ENCODE measurements around the gene SRPK2.
"Not testable (repeated sequence)": the region's sequence is repeated elsewhere in the genome, so short reads cannot be mapped to it uniquely, and the experiment has no call there.

SRPK2 gene

DNA sequence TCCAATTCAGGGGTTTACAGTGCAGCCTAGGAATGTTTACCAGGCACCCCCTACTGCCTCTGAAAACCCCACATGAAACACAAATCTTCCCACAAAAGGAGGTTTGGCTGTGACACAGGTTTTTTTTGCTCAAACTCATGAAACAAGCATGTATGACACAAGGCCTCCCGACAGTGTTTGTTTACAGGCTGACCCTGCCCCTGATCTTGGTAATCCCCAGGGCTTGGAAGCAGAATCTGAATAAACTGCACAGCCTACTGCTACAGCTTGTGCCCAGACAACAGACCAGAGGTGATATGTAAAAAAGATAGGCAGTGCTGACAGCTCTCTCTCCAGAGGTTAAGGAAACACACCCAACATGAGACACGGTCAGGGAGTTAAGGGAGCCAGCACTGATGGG is 190.5 kb downstream of the SRPK2 start:
- FAIRE-seq (no peak), DNase-seq (ENCODE audit: insufficient read length, low spot score) (no peak)

DNA sequence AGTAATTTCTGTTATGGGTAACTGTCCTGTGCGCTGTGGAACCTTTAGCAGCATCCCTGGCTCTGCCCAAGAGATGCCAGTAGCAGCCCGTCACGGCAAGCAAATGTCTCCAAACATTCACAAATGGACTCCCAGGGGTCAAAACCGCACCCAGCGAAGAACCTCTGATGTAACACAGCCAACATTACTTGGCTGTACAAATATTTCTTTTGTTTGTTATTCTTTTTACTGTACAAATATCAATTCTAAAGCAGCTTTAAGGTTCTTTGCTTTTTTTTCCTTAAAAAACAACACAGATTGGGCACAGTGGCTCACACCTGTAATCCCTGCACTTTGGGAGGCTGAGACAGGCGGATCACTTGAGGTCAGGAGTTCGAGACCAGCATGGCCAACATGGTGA is 192.2 kb downstream of the SRPK2 start:
- DNase-seq (ENCODE audit: insufficient read length, low spot score) (no peak), FAIRE-seq (no peak)

DNA sequence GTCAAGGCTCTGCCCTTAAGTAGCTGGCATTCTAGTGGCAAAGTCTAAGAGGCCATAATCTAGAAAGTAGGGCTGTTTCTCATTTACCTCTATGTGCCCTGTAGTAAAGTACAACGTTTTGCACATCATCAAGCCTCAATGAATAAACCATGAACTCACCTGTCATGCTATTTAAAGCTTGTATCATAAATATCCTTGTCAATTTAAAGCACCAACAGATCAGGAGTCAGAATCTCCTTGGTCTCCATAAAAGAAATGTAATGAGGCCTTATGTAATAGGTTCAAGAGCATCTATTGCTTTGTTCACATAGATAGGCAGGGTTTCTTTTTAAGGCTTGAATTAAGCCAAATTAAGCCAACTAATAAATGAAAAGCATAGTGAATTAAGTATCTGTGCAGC is 192.8 kb downstream of the SRPK2 start:
- DNase-seq (ENCODE audit: insufficient read length, low spot score) (no peak), FAIRE-seq (no peak)

DNA sequence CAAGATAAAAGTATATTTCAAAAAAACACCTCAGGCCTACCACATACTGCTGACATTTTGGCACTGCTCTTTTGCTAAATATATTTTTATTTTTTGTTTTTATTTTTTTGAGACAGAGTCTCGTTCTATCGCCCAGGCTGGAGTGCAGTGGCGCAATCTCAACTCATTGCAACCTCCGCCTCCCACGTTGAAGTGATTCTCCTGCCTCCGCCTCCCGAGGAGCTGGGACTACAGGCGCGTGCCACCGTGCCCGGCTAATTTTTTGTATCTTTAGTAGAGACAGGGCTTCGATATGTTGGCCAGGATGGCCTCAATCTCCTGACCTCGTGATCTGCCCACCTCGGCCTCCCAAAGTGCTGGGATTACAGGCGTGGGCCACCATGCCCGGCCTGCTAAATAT is 193.8 kb downstream of the SRPK2 start:
- not testable (repeated sequence) for DNase-seq (ENCODE audit: insufficient read length, low spot score); FAIRE-seq

DNA sequence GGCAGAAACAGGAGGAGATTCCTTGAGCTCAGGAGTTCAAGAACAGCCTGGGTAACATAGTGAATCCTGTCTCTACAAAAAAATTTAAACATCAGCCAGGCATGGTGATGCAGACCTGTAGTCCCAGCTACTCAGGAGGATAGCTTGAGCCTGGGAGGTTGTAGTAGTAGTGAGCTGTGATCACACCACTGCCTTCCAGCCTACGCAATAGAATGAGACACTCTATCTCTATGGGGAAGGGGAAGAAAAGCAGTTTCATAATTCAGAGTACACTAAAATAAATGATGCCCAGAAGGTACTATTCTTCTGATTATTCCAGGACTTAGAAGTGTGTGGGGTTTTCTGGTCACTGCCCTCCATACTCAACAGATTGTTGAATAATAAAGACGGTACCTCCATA is 197.4 kb downstream of the SRPK2 start:
- DNase-seq (ENCODE audit: insufficient read length, low spot score): no peak
- no peak for FAIRE-seq

DNA sequence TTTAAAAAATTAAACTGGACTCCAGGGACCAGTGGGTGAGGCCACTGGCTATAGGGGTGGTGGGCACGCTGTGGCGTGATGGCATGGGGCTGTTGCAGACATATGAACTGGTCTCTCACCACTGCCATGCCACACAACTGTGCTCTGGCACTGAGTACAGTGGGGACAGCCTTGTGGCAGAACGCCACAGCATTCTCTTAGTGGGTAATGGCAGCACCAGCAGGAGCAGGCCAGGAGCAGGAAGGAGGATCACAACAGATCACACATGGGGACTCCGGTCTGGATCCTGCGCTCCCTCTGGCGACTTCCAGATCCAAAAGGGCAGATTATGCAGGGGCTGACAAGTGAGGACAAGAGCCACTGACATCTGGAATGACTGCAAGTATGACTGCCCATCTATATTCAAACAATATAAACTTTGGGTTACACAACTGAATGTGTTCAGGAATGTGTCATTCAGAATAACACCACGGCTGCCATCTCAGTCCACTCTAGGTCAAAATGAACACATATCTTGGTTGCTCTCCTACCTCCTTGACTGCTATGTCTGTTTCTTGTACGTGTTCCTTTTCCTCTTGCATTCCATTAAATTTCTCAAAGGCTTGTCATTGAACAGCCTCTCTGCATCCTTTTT is 198.7 kb downstream of the SRPK2 start:
- DNase-seq (ENCODE audit: insufficient read length, low spot score) (no peak), FAIRE-seq (no peak)

DNA sequence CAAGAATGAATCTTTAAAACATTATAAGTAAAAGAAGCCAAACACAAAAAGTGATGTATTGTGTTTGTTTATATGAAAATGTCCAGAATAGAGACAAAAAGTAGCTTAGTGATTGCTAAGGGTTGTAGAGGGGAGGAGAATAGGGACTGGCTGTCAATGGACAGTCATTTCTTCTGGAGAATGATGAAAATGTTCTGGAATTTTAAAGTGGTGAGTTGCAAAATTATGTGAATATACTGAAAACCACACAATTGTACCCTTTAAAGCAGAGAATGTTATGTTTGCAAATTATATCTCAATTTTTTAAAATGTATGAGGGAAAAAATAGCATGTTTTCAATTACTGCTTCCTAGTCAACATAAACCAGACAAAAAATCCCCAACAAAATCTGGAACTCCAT is 200.5 kb downstream of the SRPK2 start:
- FAIRE-seq: no peak
- DNase-seq (ENCODE audit: insufficient read length, low spot score): no peak

DNA sequence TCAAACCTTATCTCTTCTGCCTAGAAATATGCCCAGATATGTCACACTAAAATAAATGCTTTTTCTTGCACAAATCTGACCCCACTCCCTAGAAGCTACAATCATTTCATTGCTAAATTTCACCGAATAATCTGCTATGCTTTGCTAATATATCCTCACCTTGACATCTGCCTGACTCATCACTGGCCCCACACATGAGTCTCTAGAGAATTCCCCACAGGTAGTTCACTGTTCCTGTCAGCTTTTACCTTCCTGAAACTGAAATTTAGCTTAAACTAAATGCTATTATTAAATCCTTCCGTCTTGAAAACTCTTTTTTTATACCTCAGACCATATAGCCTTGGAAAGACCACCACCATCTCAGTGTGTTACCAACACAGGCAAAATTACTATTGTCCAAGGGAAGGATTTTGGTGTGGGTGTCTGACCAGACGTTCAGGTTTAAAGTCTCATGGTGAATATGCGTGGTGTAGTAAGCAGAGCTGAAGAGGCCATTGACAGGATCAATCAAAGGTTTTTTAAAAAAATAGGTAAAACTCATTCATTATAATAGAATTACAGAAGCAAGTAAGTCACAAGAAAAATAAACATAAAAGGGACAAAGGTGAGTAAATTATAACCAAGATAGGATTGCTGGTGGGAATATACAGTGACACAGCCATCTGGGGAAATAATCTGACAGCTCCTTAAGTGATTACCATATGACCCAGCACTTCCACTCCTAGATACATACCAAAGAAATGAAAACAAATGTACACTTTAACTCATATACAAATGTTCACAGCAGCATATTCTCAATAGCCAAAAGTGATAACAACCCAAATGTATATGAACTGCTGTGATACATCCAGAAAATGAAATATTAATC is 201.2 kb downstream of the SRPK2 start:
- no peak for FAIRE-seq

DNA sequence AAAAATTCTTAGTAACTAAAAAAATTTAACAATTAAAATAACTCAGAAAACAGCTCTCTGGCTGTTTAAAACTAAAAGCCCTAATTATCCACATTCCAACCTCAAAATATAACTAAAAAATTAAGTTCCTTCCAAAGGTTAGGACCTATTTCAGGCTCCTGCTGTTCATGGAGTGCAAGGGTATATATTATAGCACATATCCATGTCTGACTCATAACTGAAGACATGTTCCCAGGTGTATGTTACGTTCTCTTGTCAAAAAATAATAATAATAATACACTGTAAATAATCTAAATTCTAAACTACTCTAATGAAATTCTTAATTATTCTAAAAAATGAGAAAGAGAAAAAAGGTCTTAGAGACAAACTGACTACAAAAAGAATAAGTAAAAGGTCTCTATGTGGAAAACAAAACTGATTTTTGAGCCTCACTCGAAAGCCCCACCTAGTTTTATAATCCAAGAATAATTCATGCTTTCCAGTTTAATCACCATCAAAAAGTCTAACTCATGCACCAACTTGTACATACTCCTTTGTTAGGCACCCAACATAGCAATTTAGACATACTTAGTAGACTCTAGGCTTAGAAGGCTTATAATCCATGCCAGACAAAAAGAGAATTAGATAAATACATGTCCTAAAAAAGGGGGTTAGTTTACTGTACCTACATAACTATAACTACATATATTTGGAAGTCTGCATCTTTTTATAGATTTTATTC is 203.3 kb downstream of the SRPK2 start:
- DNase-seq (ENCODE audit: insufficient read length, low spot score) (no peak), FAIRE-seq (no peak)

More for the DNA sequence above, 201.2 kb downstream of the SRPK2 start:
- DNase-seq (ENCODE audit: insufficient read length, low spot score): no peak

DNA sequence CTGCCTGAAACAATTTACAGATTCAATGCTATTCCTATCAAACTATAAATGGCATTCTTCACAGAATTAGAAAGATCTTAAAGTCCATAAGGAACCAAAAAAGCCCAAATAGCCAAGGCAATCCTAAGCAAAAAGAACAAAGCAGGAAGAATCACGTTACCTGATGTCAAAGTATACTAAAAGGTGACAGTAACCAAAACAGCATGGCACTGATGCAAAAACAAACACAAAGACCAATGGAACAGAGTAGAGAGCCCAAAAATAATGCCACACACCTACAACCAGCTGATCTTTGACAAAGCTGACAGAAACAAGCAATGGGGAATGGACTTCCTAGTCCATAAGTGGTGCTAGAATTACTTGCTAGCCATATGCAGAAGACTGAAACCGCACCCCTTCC is 208.7 kb downstream of the SRPK2 start:
- FAIRE-seq (no peak), DNase-seq (ENCODE audit: insufficient read length, low spot score) (no peak)

DNA sequence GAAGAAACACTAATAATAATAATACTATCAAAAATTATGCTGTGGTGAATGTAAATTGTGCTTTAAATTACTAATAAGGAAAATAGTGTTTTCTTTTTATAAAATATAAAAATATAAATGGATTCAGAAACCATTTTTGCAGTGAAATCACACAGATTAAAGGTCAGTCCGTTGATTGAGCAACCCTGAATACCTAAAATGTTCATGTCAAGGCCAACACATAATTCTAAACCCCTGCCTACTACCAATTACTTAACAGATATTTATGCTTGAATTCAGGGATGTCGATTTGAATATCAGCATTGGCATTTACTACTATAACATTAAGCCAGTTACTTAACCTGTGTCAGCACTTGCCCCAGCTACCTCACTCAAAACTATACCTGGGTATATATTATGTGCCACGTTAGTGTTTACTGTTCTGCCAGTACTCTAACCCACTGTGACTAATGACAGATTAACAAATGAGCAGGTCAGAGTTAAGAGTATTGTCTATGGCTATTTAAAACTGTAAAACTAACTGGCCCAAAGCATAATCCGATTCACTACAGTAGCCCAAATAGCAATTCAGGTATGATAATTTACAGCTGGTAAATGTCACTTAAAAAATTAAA is 209.7 kb downstream of the SRPK2 start:
- FAIRE-seq: no peak
- DNase-seq (ENCODE audit: insufficient read length, low spot score): no peak

DNA sequence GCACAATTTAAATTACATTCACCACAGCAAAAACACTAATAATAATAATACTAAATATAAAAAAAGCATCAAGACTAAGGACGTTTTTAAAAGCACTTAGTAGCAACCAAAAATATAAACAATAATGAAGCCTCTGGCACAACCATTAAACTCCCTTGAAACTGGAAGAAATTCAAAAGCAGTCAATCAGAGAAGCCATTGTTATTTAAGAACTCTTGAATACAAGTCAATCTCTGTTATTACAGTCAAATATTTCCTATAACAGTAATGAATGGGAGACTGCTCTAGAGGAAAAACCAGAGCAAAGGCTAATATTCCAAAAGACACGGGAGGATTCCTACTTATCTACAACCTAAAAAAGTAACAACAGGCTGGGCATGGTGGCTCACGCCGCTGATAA is 210.5 kb downstream of the SRPK2 start:
- DNase-seq (ENCODE audit: insufficient read length, low spot score) (no peak), FAIRE-seq (no peak)

DNA sequence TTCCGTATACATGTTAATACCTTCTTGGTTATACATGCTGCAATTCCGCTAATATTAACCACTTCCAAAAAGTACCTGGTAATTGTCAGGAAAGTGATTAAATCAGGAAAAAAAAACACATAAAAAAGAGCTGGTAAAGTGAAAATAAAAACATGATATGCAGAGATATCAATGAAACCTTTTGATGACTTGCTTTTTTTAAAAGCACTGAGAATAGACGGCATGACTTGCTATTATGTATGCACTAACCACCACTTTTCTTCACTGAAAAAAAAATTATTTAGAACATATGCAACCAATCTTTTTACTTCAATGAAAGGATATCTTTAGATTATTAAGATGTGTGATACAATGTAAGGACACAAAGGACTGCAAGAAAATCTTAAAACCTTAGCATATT is 211.7 kb downstream of the SRPK2 start:
- FAIRE-seq (no peak), DNase-seq (ENCODE audit: insufficient read length, low spot score) (no peak)

DNA sequence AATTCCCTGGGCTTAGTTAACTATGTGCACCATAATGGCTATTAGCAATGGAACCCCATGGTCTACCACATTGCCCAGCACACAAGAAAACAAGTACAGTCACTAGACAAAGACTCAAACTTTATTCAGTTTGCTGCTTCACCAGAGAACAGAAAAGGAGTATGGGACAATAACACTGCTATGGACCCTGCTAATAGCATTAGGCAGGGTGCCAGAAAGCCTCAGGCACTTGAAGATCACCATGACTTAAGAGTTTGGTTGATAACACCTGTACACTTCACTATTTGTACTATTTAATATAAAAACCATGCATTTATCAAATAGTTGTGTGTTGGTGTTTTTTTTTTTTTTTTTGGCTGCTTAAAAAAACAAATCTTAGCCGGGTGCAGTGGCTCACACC is 215.1 kb downstream of the SRPK2 start:
- no peak for FAIRE-seq
- no peak for DNase-seq (ENCODE audit: insufficient read length, low spot score)

DNA sequence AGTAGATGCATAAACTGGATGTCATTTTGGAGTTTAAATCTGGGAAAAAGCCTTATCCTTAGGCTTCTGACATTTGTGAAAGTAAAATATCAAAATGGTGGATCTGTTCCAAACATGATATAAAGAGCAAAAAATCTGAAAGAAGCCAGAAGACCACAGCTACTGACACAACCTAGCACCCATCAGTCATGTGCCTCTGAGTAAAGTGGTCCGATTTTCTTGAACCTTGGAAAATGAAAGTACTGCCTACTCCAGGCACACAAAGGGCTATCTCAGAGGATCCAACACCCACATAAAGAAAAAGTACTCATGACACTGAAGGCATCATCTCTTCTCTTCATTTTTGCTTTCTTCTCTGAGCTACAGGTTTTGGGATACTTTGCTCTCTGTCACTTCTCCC is 224.0 kb downstream of the SRPK2 start:
- FAIRE-seq (no peak), DNase-seq (ENCODE audit: insufficient read length, low spot score) (no peak)

DNA sequence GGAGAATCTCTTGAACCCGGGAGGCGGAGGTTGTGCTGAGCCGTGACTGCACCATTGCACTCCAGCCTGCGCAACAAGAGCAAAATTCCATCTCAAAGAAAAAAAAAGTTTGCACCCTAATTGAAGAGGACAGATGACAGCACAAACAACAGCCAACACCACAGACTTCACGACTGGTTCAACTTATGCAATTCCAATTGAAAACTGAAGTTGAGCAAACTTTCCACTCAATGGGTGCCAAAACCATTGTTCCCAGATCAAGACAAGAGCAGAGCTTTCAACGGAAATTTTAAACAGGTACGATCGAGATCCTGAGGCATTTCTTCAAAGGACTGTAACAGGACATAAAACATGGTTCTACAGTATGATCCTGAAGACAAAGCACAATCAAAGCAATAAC is 225.0 kb downstream of the SRPK2 start:
- no peak for FAIRE-seq
- no peak for DNase-seq (ENCODE audit: insufficient read length, low spot score)

DNA sequence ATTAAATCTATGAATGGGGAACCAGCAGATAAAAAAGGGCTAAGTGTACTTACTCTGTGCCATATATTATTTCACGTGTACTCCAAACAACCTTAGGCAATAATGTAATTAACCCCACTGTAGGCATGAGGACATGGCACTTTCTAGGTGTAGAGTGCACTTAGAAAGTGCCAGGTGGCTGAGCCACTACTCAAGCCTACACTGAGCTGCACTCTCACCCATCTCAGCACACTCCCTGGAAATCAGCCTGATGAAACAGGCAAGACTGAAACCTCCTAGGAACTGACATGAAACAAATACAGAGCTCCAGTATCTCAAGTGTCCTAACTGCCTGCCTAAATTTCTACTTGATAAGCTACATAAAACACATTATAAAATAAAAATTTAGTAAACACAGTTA is 227.4 kb downstream of the SRPK2 start:
- no peak for FAIRE-seq
- no peak for DNase-seq (ENCODE audit: insufficient read length, low spot score)

DNA sequence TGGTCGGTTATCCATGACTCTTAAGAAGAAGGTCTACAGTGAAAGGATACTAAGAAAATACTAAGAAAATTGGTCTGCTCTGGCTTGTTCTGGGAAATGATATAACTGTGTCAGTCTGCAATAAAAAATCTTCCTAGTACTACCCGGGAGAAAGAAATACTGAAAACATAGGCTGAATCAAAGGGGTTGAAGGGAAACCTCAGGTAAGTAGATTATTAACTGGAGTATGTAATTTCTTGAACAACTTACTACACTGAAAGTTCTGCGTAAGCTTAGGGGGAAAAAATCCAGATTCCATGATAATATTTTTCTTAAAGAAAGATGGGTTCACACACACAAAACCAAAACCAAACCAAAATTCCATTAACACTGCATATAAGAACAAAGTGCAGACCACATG is 231.4 kb downstream of the SRPK2 start:
- no peak for FAIRE-seq
- DNase-seq (ENCODE audit: insufficient read length, low spot score): no peak

DNA sequence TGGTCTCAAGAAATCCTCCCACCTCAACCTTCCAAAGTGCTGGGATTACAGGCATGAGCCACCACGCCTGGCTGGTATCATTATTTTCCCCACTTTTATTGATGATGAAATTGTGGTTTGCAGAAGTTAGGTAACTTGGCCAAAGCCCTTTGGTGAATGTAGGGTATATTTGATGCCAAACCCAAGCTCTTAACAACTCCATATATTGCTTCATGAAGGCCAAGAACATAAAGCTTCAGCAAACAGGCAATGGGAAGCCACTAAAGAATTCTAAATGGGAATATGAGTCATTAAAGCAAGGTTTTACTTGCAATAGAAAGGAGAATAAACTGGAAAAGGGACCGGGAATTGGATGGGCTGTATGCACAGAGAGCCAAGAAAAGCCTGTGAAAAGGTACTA is 232.0 kb downstream of the SRPK2 start:
- DNase-seq (ENCODE audit: insufficient read length, low spot score): no peak
- no peak for FAIRE-seq

DNA sequence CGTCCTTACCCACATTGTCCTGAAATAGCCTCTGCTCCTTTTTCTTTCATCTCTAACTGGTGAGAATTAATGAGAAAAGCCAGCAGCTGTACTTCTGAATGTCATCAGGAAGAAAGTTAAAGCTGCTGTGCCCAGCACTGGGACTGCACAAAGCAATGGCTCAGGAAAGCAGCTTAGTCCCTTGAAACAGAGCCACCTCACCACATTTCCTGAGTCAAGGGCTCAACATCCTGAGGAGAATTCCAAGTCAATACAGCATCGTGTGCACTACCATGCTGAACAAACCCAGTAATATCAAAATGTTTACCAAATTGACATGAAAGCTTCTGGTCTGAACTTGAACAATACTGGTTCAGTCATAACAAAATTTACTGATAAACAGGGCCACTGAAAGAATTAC is 234.6 kb downstream of the SRPK2 start:
- DNase-seq (ENCODE audit: insufficient read length, low spot score) (no peak), FAIRE-seq (no peak)

DNA sequence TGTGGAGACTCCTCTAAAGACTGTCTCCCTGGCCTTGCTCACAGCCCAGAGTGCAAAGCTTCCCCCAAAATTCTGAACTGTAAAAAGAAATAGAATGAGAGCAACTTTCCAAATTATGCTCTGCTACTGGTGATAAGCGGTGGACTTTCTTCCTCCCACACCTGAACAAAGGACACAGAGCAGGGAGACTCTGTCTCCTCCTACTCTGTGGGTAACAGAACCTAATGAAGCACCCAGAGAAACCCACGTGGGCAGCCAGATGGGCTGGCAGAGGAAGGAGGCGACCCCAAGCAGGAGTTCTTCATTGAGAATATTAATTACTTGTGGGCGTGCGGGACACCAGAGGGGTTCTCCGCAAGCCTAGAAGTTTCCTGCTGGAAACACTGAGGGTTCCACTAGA is 235.2 kb downstream of the SRPK2 start:
- DNase-seq (ENCODE audit: insufficient read length, low spot score) (no peak), FAIRE-seq (no peak)
